H1 (cell line): Measurements from ENCODE around the gene NPY4R2. TPM values are rescaled to one million over a fixed set of nuclear protein-coding genes. Genes with fewer than 3 reads are reported as not detected.
"Not testable (repeated sequence)": the region's sequence is repeated elsewhere in the genome, so short reads cannot be mapped to it uniquely, and the experiment has no call there.

Source experiments
- CTCF ChIA-PET: fragments of 300-600 bp; sonication (Branson Sonifier 250); formaldehyde crosslinking; loops from one replicate; lab custom pipeline; 2021; ENCODE audit not compliant: partially characterized antibody; lab: Charles Lee
- POLR2A ChIA-PET: fragments of 300-600 bp; sonication (Branson Sonifier 250); formaldehyde crosslinking; loops from one replicate; lab custom pipeline; 2021; ENCODE audit warnings: inconsistent platforms; ENCODE audit not compliant: partially characterized antibody; lab: Charles Lee
- DNase-seq, 2 experiments: peaks; one replicate each; pipeline versions ENCODE4 v3.0.0 to v3.0.0-alpha.2; 2010 to 2022; ENCODE audit warnings: low spot score in 2 of 2, low read depth in 1 of 2, mixed read lengths in 1 of 2
- FAIRE-seq: peaks from 2 replicates; lab custom pipeline; 2011; peaks lifted over from hg19 to GRCh38; lab: Jason Lieb, UNC
- H2AFZ ChIP-seq: 2 replicates; pipeline ENCODE4 v1.8.1; 2012; ENCODE audit warnings: low read length, inconsistent platforms
- H2AK5ac ChIP-seq: 2 replicates; pipeline ENCODE4 v1.6.1; 2013; ENCODE audit warnings: low read depth, low read length
- H2BK120ac ChIP-seq: replicated peaks from 2 replicates; pipeline ENCODE3; 2013; ENCODE audit warnings: low read depth, low read length, inconsistent platforms
- H2BK12ac ChIP-seq: 2 replicates; pipeline ENCODE4 v1.6.1; 2013; ENCODE audit warnings: low read depth, low read length
- H2BK15ac ChIP-seq: 2 replicates; pipeline ENCODE4 v1.6.1; 2013; ENCODE audit warnings: low read length
- H2BK20ac ChIP-seq: 2 replicates; pipeline ENCODE4 v1.6.1; 2013; ENCODE audit warnings: low read length
- H2BK5ac ChIP-seq: 2 replicates; pipeline ENCODE4 v1.6.1; 2013; ENCODE audit warnings: low read depth, low read length
- H3K14ac ChIP-seq: 2 replicates; pipeline ENCODE4 v1.6.1; 2013; ENCODE audit warnings: inconsistent platforms; ENCODE audit not compliant: insufficient read length
- H3K18ac ChIP-seq: 2 replicates; pipeline ENCODE4 v1.6.1; 2013; ENCODE audit warnings: low read length; ENCODE audit errors: extremely low read depth
- H3K23ac ChIP-seq: 2 replicates; pipeline ENCODE4 v1.6.1; 2013; ENCODE audit warnings: inconsistent platforms; ENCODE audit not compliant: insufficient read length
- H3K23me2 ChIP-seq: 2 replicates; pipeline ENCODE4 v1.6.1; 2013; ENCODE audit warnings: low read depth, low read length
- H3K27ac ChIP-seq: 2 replicates; pipeline ENCODE4 v1.6.1; 2011; ENCODE audit warnings: low read depth, low read length, inconsistent platforms
- H3K27me3 ChIP-seq, 4 experiments: replicated peaks in 1 of 4; 1 replicate in 1 of 4; 2 replicates in 3 of 4; pipeline versions ENCODE4 v1.6.1 to v1.8.1; 2011 to 2013; ENCODE audit warnings: low read length in 3 of 4, mild to moderate bottlenecking in 3 of 4, inconsistent platforms in 2 of 4, mixed read lengths in 2 of 4, moderate library complexity in 1 of 4; ENCODE audit not compliant: control insufficient read depth in 3 of 4, insufficient read depth in 3 of 4; ENCODE audit errors: extremely low read depth in 1 of 4
- H3K36me3 ChIP-seq, 4 experiments: 2 replicates each; pipeline versions ENCODE4 v1.6.1 to v1.8.1; 2011 to 2013; ENCODE audit warnings: mild to moderate bottlenecking in 4 of 4, low read length in 3 of 4, moderate library complexity in 2 of 4, control low read depth in 1 of 4, inconsistent platforms in 1 of 4; ENCODE audit not compliant: insufficient read depth in 4 of 4, control insufficient read depth in 2 of 4
- H3K4ac ChIP-seq: replicated peaks from 2 replicates; pipeline ENCODE3; 2013; ENCODE audit warnings: low read length, low read depth, mixed read lengths, inconsistent platforms; ENCODE audit not compliant: insufficient read length
- H3K4me1 ChIP-seq, 4 experiments: replicated peaks in 1 of 4; 1 replicate in 1 of 4; 2 replicates in 3 of 4; pipeline versions ENCODE4 v1.6.1 to v1.8.1; 2011 to 2013; ENCODE audit warnings: low read length in 3 of 4, inconsistent platforms in 2 of 4, mixed read lengths in 1 of 4; ENCODE audit not compliant: insufficient read depth in 4 of 4, control insufficient read depth in 3 of 4
- H3K4me2 ChIP-seq, 2 experiments: 2 replicates each; pipeline versions ENCODE4 v1.6.1 to v1.8.1; 2011 to 2013; ENCODE audit warnings: low read depth in 2 of 2, low read length in 2 of 2, control low read depth in 1 of 2, inconsistent platforms in 1 of 2, mild to moderate bottlenecking in 1 of 2; ENCODE audit not compliant: insufficient read depth in 1 of 2
- H3K4me3 ChIP-seq, 4 experiments: fragments of 200-600, 300-600 bp in 1 of 4; sonication (generic), shearing (Covaris generic), sonication (Bioruptor Twin) in 1 of 4; 2 replicates each; pipeline versions ENCODE4 v1.5.1 to v1.8.1; 2011 to 2016; ENCODE audit warnings: low read length in 4 of 4, low read depth in 3 of 4, control low read depth in 2 of 4, inconsistent platforms in 2 of 4, mild to moderate bottlenecking in 2 of 4, mixed read lengths in 1 of 4, moderate library complexity in 1 of 4; ENCODE audit not compliant: insufficient read depth in 2 of 4; ENCODE audit errors: extremely low read depth in 1 of 4
- H3K56ac ChIP-seq: replicated peaks from 2 replicates; pipeline ENCODE3; 2013; ENCODE audit warnings: low read depth, mild to moderate bottlenecking, mixed read lengths, low read length, inconsistent platforms; ENCODE audit not compliant: insufficient read length
- H3K79me1 ChIP-seq: 2 replicates; pipeline ENCODE4 v1.6.1; 2013; ENCODE audit warnings: low read depth, low read length, control low read depth
- H3K79me2 ChIP-seq, 2 experiments: 2 replicates each; pipeline versions ENCODE4 v1.6.1 to v1.8.1; 2012 to 2013; ENCODE audit warnings: low read length in 2 of 2, mild to moderate bottlenecking in 2 of 2, inconsistent platforms in 1 of 2; ENCODE audit not compliant: insufficient read depth in 2 of 2, control insufficient read depth in 1 of 2
- H3K9ac ChIP-seq, 4 experiments: replicated peaks in 1 of 4; 1 replicate in 1 of 4; 2 replicates in 3 of 4; pipeline versions ENCODE4 v1.6.1 to v1.8.1; 2011 to 2013; ENCODE audit warnings: low read depth in 3 of 4, low read length in 3 of 4, control low read depth in 2 of 4, mild to moderate bottlenecking in 2 of 4, moderate library complexity in 2 of 4, inconsistent platforms in 1 of 4; ENCODE audit errors: extremely low read depth in 1 of 4
- H3K9me3 ChIP-seq, 2 experiments: 2 replicates each; pipeline versions ENCODE4 v1.6.1 to v1.8.1; 2012 to 2013; ENCODE audit warnings: mild to moderate bottlenecking in 2 of 2, moderate library complexity in 2 of 2, control low read depth in 1 of 2, inconsistent platforms in 1 of 2, low read depth in 1 of 2, low read length in 1 of 2, mixed read lengths in 1 of 2; ENCODE audit not compliant: insufficient read depth in 2 of 2
- H4K20me1 ChIP-seq, 2 experiments: replicated peaks in 1 of 2; 2 replicates each; pipeline versions ENCODE3 to v1.8.1; 2011 to 2013; ENCODE audit warnings: inconsistent platforms in 2 of 2, low read length in 2 of 2, mild to moderate bottlenecking in 1 of 2; ENCODE audit not compliant: insufficient read depth in 2 of 2, control insufficient read depth in 1 of 2
- H4K5ac ChIP-seq: 2 replicates; pipeline ENCODE4 v1.6.1; 2013; ENCODE audit warnings: low read length, low read depth, mixed read lengths, inconsistent platforms; ENCODE audit not compliant: insufficient read length
- H4K8ac ChIP-seq: 2 replicates; pipeline ENCODE4 v1.8.0; 2013; ENCODE audit warnings: mild to moderate bottlenecking, moderate library complexity, low read length, inconsistent platforms; ENCODE audit not compliant: insufficient read depth; ENCODE audit errors: extremely low read depth
- H4K91ac ChIP-seq: replicated peaks from 2 replicates; pipeline ENCODE3; 2013; ENCODE audit warnings: low read length, mixed read lengths, inconsistent platforms; ENCODE audit not compliant: insufficient read length
- WGBS, 2 experiments: shearing (Covaris generic) in 1 of 2; methylation state at CpG; one replicate each; pipeline versions ENCODE4 v1.1.6 to v1.1.7; 2013 to 2015; ENCODE audit warnings: low lambda C conversion rate in 2 of 2, mixed read lengths in 2 of 2, inconsistent platforms in 1 of 2, low coverage in 1 of 2, missing lambda C conversion rate in 1 of 2; ENCODE audit not compliant: insufficient replicate concordance in 2 of 2, insufficient coverage in 1 of 2, insufficient read length in 1 of 2; ENCODE audit errors: extremely low coverage in 1 of 2, missing lambda C conversion rate in 1 of 2; 5-methylcytosine and 5-hydroxymethylcytosine counted together
- polyA plus RNA-seq, 7 experiments: library from polyadenylated mRNA; depleted of rRNA in 3 of 7; stranded (reverse) in 5 of 7; unstranded in 2 of 7; fragments of >200 nt in 5 of 7; fragments of 200-250 nt in 2 of 7; gene quantifications; 1 replicate in 5 of 7; 2 replicates in 1 of 7; 4 replicates in 1 of 7; pipeline versions ENCODE4 v1.2.1 to v1.2.3, GENCODE V29; 2011 to 2013; ENCODE audit warnings: missing spikeins in 2 of 7, mixed read lengths in 2 of 7
- total RNA-seq: library from RNA; stranded (reverse); fragmentation: NEBNext Ultra II Directional; extraction: Animal tissue kit (Norgen Biotek cat#: 25700); gene quantifications from 2 replicates; pipeline ENCODE4 v1.2.1, GENCODE V29; 2021

NPY4R2 gene
- total and polyA plus RNA-seq, 2 of the 8 experiments (the other 6 are each of a cell fraction or from before 2014, with no cell fraction given): 0.05 TPM; not detected in 1

DNA sequence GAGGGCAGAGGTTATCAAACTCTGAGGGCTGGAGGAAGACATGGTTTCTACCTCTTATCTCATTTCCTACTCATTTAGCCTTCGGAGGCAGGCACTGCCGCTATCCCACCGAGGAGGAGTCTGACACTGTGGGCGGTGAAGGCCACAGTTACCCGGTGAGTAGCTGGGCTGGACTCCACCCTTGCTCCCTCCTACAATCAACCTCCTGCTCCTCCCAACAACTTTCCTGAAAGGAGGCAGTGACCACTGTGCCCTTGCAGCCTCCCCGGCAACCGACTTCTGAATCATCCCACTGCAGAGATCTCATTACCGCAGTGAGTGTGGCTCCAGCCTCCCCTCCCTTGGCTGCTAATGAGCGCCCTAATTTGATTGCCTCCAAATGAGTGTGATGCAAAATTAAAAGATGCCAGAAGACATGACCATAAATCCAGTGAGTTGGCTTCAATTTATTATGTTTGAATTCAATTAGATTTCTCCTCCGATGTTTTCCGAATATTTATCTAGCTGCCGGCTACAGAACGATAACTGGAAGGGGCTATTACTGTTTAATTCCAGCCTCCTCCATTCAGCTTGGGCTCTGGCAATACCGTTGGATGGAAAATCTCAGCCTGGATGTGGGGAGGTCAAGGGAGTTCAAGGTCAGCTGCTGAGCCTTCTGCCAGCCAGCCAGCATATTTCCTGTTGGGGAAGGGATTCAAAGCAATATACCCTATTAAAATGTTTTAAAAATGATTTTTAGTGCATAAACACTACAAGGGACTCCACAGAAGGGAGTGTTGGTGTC, 46.0 kb downstream of the NPY4R2 start:
- H3K27ac ChIP-seq, H2AK5ac ChIP-seq, H3K4me1 ChIP-seq, H3K4ac ChIP-seq, CTCF ChIA-PET, H3K9me3 ChIP-seq, H4K91ac ChIP-seq, H3K56ac ChIP-seq, H2BK12ac ChIP-seq, H3K4me3 ChIP-seq, H3K23me2 ChIP-seq, H3K14ac ChIP-seq, H3K23ac ChIP-seq, H2BK15ac ChIP-seq, POLR2A ChIA-PET, H2AFZ ChIP-seq, H2BK5ac ChIP-seq, H2BK20ac ChIP-seq, H4K5ac ChIP-seq, H3K9ac ChIP-seq, H3K18ac ChIP-seq, H3K36me3 ChIP-seq, H4K8ac ChIP-seq, FAIRE-seq, H4K20me1 ChIP-seq, H3K27me3 ChIP-seq, H2BK120ac ChIP-seq, DNase-seq, H3K79me1 ChIP-seq, H3K4me2 ChIP-seq, H3K79me2 ChIP-seq: not testable (repeated sequence)
- WGBS, 2 experiments: 60% methylated on average over 1 of the region's 14 CpGs; no CpG with 5 or more reads in 1 of the 2 experiments

DNA sequence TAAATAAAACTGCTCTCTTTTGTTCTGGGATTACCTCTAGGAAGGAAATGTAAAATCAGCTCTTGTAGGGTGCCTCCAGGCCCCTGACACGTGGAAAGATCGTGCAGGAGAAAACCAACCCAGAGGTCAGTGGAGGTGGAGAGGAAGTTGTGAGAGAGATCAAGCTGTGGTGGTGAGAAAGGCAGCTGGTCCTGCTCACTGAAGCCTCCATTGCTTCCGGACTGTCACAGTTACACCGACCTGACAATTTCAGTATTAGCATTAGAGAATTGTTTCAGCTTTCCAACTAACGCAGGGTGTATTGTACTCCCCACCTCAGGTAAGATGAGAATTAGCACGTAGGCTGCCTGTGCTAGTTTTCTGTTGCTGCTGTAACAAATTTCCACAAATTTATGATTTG, 50.5 kb downstream of the NPY4R2 start:
- CTCF ChIA-PET, FAIRE-seq, H3K36me3 ChIP-seq, H3K14ac ChIP-seq, H4K91ac ChIP-seq, H3K27me3 ChIP-seq, H3K4ac ChIP-seq, H2BK12ac ChIP-seq, H3K4me3 ChIP-seq, H2BK5ac ChIP-seq, H3K79me2 ChIP-seq, POLR2A ChIA-PET, H4K20me1 ChIP-seq, H2AFZ ChIP-seq, H3K56ac ChIP-seq, H3K79me1 ChIP-seq, H3K9ac ChIP-seq, H2BK15ac ChIP-seq, H3K27ac ChIP-seq, DNase-seq, H3K4me1 ChIP-seq, H3K4me2 ChIP-seq, H4K8ac ChIP-seq, H3K23me2 ChIP-seq, H2BK120ac ChIP-seq, H3K18ac ChIP-seq, H3K23ac ChIP-seq, H2AK5ac ChIP-seq, H2BK20ac ChIP-seq, H4K5ac ChIP-seq, H3K9me3 ChIP-seq: not testable (repeated sequence)
- 100% methylated on average over 2 of the region's 6 CpGs; no CpG with 5 or more reads in 1 of the 2 experiments for WGBS, 2 experiments
